Astrocyte (in vitro differentiated cells and primary cell): Measurements from ENCODE around the gene SUMO3. TPM values are rescaled to one million over a fixed set of nuclear protein-coding genes. Genes with fewer than 3 reads are reported as not detected.

Source experiments
- DNase-seq: peaks from one replicate; pipeline ENCODE4 v3.0.0-alpha.2; 2010; ENCODE audit warnings: low read depth
- FAIRE-seq: peaks from 2 replicates; lab custom pipeline; 2011; peaks lifted over from hg19 to GRCh38; lab: Jason Lieb, UNC
- H2AFZ ChIP-seq: 2 replicates; pipeline ENCODE4 v1.6.0; 2012; ENCODE audit warnings: low read depth, low read length, inconsistent platforms
- H3K27ac ChIP-seq: 2 replicates; pipeline ENCODE4 v1.5.1; 2011; ENCODE audit warnings: low read depth, low read length, inconsistent platforms
- H3K27me3 ChIP-seq: 2 replicates; pipeline ENCODE4 v1.6.0; 2011; ENCODE audit warnings: low read length, inconsistent platforms; ENCODE audit not compliant: insufficient read depth
- H3K36me3 ChIP-seq: 2 replicates; pipeline ENCODE4 v1.5.1; 2011; ENCODE audit warnings: low read length, inconsistent platforms; ENCODE audit not compliant: insufficient read depth
- H3K4me1 ChIP-seq: 2 replicates; pipeline ENCODE4 v1.5.1; 2011; ENCODE audit warnings: low read length, inconsistent platforms; ENCODE audit not compliant: insufficient read depth
- H3K4me2 ChIP-seq: 2 replicates; pipeline ENCODE4 v1.6.0; 2012; ENCODE audit warnings: low read length, inconsistent platforms
- H3K4me3 ChIP-seq: 2 replicates; pipeline ENCODE4 v1.5.1; 2011; ENCODE audit warnings: low read depth, mild to moderate bottlenecking, low read length, inconsistent platforms; ENCODE audit not compliant: insufficient read depth
- H3K79me2 ChIP-seq: 2 replicates; pipeline ENCODE4 v1.6.0; 2012; ENCODE audit warnings: mild to moderate bottlenecking, low read length, inconsistent platforms; ENCODE audit not compliant: insufficient read depth
- H3K9ac ChIP-seq: 2 replicates; pipeline ENCODE4 v1.6.0; 2012; ENCODE audit warnings: mild to moderate bottlenecking, low read length, inconsistent platforms
- H3K9me3 ChIP-seq: 2 replicates; pipeline ENCODE4 v1.5.1; 2012; ENCODE audit warnings: low read depth, mild to moderate bottlenecking, low read length, inconsistent platforms; ENCODE audit not compliant: insufficient read depth
- H4K20me1 ChIP-seq: 2 replicates; pipeline ENCODE4 v1.6.0; 2012; ENCODE audit warnings: low read length, inconsistent platforms; ENCODE audit not compliant: insufficient read depth
- H3K27ac Mint-ChIP-seq: one replicate; pipeline ENCODE4 v1.8.0; 2021; ENCODE audit warnings: mild to moderate bottlenecking, mixed read lengths; ENCODE audit not compliant: unreplicated experiment
- H3K27me3 Mint-ChIP-seq: one replicate; pipeline ENCODE4 v1.8.0; 2021; ENCODE audit warnings: low read depth, mixed read lengths; ENCODE audit not compliant: unreplicated experiment
- H3K36me3 Mint-ChIP-seq: one replicate; pipeline ENCODE4 v1.8.0; 2021; ENCODE audit warnings: low read depth, mixed read lengths; ENCODE audit not compliant: unreplicated experiment
- H3K4me1 Mint-ChIP-seq: one replicate; pipeline ENCODE4 v1.8.0; 2021; ENCODE audit warnings: low read depth, mixed read lengths; ENCODE audit not compliant: unreplicated experiment
- H3K4me3 Mint-ChIP-seq: one replicate; pipeline ENCODE4 v1.8.0; 2021; ENCODE audit warnings: mild to moderate bottlenecking, moderate library complexity, mixed read lengths; ENCODE audit not compliant: unreplicated experiment
- H3K9me3 Mint-ChIP-seq: one replicate; pipeline ENCODE4 v1.8.0; 2021; ENCODE audit warnings: mild to moderate bottlenecking, mixed read lengths; ENCODE audit not compliant: unreplicated experiment
- EZH2 ChIP-seq: IDR thresholded peaks from 2 replicates; pipeline ENCODE4 v1.6.1; 2012; ENCODE audit warnings: mild to moderate bottlenecking, low read length, inconsistent platforms; ENCODE audit not compliant: insufficient read depth
- total RNA-seq: library from RNA; stranded (reverse); gene quantifications from 2 replicates; pipeline ENCODE4 v1.2.1, GENCODE V29; 2021
- TF ChIP-seq, protein P1 (sequence below): IDR thresholded peaks from 2 replicates; pipeline ENCODE4 v1.5.1; 2011; ENCODE audit warnings: low read depth, mild to moderate bottlenecking, inconsistent platforms, low read length, moderate library complexity; ENCODE audit not compliant: insufficient read depth

The SUMO3 gene
- total RNA-seq, 1 donor from 2014 or later = 83.5 TPM

DNA sequence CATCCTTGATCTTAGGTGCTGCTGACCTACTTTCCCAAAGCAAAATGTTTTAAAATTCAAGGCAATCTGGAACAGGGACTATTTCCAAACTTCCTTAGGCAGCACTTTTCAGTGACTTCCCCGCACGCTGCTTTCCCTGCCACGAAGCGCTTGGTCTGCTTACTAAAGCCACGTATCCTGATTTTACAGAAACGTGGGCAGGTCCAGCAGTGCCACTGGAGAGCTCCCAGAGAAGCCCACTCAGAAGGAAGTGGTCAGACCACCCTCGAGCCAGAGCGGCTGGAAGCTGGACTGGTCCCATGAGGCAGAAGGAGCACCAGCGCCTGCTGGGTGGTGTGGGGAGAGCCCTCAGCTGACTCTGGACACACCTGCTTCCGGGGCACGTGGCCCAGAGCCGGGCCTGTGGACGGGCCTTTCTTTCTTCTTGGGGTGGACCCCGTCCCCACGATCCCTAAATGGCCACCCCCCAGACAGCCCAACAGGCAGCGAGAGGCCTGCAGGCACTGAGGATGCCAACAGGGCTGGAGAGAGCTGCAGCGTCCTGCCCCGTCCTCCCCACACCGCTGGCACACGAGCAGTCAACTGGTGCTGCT is 32.4 kb upstream of the SUMO3 start:
- no peaks in the 10 kb centered on the region for H3K9me3 Mint-ChIP-seq
- FAIRE-seq = no peak
- peaks cover 24% of the 10 kb centered on the region for H3K36me3 ChIP-seq

DNA sequence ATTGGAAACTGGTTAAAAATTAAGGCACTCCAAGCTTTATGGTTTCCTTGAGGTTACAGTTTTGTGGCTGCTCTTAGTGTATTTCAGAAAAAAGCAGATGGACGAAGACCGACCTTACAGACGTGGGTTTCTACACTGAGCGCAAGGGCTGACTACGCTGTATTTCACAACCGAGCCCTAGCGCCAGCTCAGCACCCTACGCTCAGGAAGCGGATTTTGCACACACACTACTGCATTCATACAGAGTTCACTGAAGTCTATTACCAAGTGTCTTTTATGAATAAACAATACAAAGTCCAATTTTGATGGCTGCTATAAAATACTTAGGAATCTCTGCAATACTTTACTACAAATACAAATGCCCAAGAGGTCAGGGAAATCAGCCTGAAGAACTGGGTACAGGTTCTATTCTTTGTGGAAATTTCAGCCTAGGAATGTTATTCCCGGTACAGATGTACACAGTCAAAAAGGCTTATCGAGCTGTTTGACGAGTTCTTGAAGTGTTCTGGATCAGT is 31.8 kb upstream of the SUMO3 start:
- no peak overlapping the region for H3K4me3 ChIP-seq
- H3K27ac ChIP-seq = no peak overlapping the region
- no peaks in the 10 kb centered on the region for H3K9me3 Mint-ChIP-seq
- no peak overlapping the region for H3K4me2 ChIP-seq
- peaks cover under 1% of the 10 kb centered on the region for H3K27me3 ChIP-seq
- H3K4me3 Mint-ChIP-seq = no peak overlapping the region
- H3K9ac ChIP-seq = no peak overlapping the region
- H3K27me3 Mint-ChIP-seq = peaks cover 5% of the 10 kb centered on the region
- H2AFZ ChIP-seq = no peak overlapping the region
- peaks cover 12% of the 10 kb centered on the region for H3K4me1 ChIP-seq
- H3K36me3 Mint-ChIP-seq = peaks cover 23% of the 10 kb centered on the region
- H3K79me2 ChIP-seq = peaks cover 23% of the 10 kb centered on the region
- FAIRE-seq = no peak
- peaks cover 53% of the 10 kb centered on the region for H4K20me1 ChIP-seq
- no peak overlapping the region for H3K27ac Mint-ChIP-seq
- peaks cover 21% of the 10 kb centered on the region for H3K36me3 ChIP-seq
- H3K9me3 ChIP-seq = no peaks in the 10 kb centered on the region
- TF ChIP-seq, protein P1, sequence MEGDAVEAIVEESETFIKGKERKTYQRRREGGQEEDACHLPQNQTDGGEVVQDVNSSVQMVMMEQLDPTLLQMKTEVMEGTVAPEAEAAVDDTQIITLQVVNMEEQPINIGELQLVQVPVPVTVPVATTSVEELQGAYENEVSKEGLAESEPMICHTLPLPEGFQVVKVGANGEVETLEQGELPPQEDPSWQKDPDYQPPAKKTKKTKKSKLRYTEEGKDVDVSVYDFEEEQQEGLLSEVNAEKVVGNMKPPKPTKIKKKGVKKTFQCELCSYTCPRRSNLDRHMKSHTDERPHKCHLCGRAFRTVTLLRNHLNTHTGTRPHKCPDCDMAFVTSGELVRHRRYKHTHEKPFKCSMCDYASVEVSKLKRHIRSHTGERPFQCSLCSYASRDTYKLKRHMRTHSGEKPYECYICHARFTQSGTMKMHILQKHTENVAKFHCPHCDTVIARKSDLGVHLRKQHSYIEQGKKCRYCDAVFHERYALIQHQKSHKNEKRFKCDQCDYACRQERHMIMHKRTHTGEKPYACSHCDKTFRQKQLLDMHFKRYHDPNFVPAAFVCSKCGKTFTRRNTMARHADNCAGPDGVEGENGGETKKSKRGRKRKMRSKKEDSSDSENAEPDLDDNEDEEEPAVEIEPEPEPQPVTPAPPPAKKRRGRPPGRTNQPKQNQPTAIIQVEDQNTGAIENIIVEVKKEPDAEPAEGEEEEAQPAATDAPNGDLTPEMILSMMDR = no peak
- no peak for TF ChIP-seq EZH2
- H3K4me1 Mint-ChIP-seq = peaks cover 1% of the 10 kb centered on the region
- DNase-seq = no peak

More for the DNA sequence above, 32.4 kb upstream of the SUMO3 start:
- H3K27ac ChIP-seq = no peak overlapping the region
- H3K9ac ChIP-seq = no peak overlapping the region
- no peak for DNase-seq
- no peak overlapping the region for H3K4me3 ChIP-seq
- peaks cover 1% of the 10 kb centered on the region for H3K4me1 Mint-ChIP-seq
- peaks cover 27% of the 10 kb centered on the region for H3K36me3 Mint-ChIP-seq
- H4K20me1 ChIP-seq = peaks cover 59% of the 10 kb centered on the region
- H3K4me1 ChIP-seq = peaks cover 12% of the 10 kb centered on the region
- peaks cover 30% of the 10 kb centered on the region for H3K79me2 ChIP-seq
- no peak overlapping the region for H3K4me3 Mint-ChIP-seq
- H3K9me3 ChIP-seq = no peaks in the 10 kb centered on the region
- no peak overlapping the region for H2AFZ ChIP-seq
- H3K27me3 ChIP-seq = no peaks in the 10 kb centered on the region
- H3K27me3 Mint-ChIP-seq = peaks cover 2% of the 10 kb centered on the region
- no peak for TF ChIP-seq EZH2
- TF ChIP-seq, protein P1 = no peak
- no peak overlapping the region for H3K4me2 ChIP-seq
- no peak overlapping the region for H3K27ac Mint-ChIP-seq
